Trophoblast cell (in vitro differentiated cells and primary cell): ENCODE measurements around the gene MPI.

ENCODE experiments used
- DNase-seq, 2 donors: peaks; one replicate each; pipeline ENCODE4 v3.0.0-alpha.2; 2016
- H2AFZ ChIP-seq: 2 replicates; pipeline ENCODE4 v1.6.1; 2013; ENCODE audit warnings: low read length, moderate library complexity, mild to moderate bottlenecking; ENCODE audit not compliant: insufficient read depth, poor library complexity
- H2AK5ac ChIP-seq: 2 replicates; pipeline ENCODE4 v1.6.1; 2013; ENCODE audit warnings: mild to moderate bottlenecking, low read length
- H2BK120ac ChIP-seq: 2 replicates; pipeline ENCODE4 v1.6.1; 2013; ENCODE audit warnings: low read length, mild to moderate bottlenecking, moderate library complexity; ENCODE audit not compliant: insufficient read depth, poor library complexity
- H2BK12ac ChIP-seq: 2 replicates; pipeline ENCODE4 v1.6.1; 2013; ENCODE audit warnings: mild to moderate bottlenecking, low read length, moderate library complexity
- H2BK5ac ChIP-seq: 2 replicates; pipeline ENCODE4 v1.6.1; 2013; ENCODE audit warnings: low read length, low read depth, moderate library complexity, mild to moderate bottlenecking; ENCODE audit not compliant: poor library complexity
- H3K14ac ChIP-seq: 2 replicates; pipeline ENCODE4 v1.6.1; 2013; ENCODE audit warnings: mild to moderate bottlenecking, low read length
- H3K18ac ChIP-seq: 2 replicates; pipeline ENCODE4 v1.6.1; 2013; ENCODE audit warnings: mild to moderate bottlenecking, low read length
- H3K23ac ChIP-seq: 2 replicates; pipeline ENCODE4 v1.6.1; 2013; ENCODE audit warnings: low read length
- H3K27ac ChIP-seq: 2 replicates; pipeline ENCODE4 v1.5.1; 2013; ENCODE audit warnings: low read depth, mild to moderate bottlenecking, inconsistent platforms, low read length, moderate library complexity
- H3K27me3 ChIP-seq: 2 replicates; pipeline ENCODE4 v1.6.1; 2013; ENCODE audit warnings: inconsistent platforms, mild to moderate bottlenecking, low read length, moderate library complexity; ENCODE audit not compliant: insufficient read depth
- H3K36me3 ChIP-seq, 2 experiments: 1 replicate in 1 of 2; 2 replicates in 1 of 2; pipeline ENCODE4 v1.6.1; 2013; ENCODE audit warnings: low read length in 2 of 2, mild to moderate bottlenecking in 2 of 2, moderate library complexity in 1 of 2; ENCODE audit not compliant: insufficient read depth in 2 of 2, control insufficient read depth in 1 of 2
- H3K4ac ChIP-seq: 2 replicates; pipeline ENCODE4 v1.6.1; 2013; ENCODE audit warnings: low read depth, mild to moderate bottlenecking, low read length, moderate library complexity
- H3K4me1 ChIP-seq, 2 experiments: 1 replicate in 1 of 2; 2 replicates in 1 of 2; pipeline ENCODE4 v1.6.1; 2013; ENCODE audit warnings: low read length in 2 of 2, mild to moderate bottlenecking in 2 of 2, moderate library complexity in 1 of 2; ENCODE audit not compliant: insufficient read depth in 2 of 2, control insufficient read depth in 1 of 2
- H3K4me2 ChIP-seq: 2 replicates; pipeline ENCODE4 v1.6.1; 2013; ENCODE audit warnings: inconsistent platforms, mild to moderate bottlenecking, low read length, moderate library complexity
- H3K4me3 ChIP-seq: 2 replicates; pipeline ENCODE4 v1.5.1; 2013; ENCODE audit warnings: mild to moderate bottlenecking, low read depth, low read length, inconsistent platforms
- H3K79me1 ChIP-seq: one replicate; pipeline ENCODE4 v1.6.1; 2013; ENCODE audit warnings: low read length
- H3K79me2 ChIP-seq: 2 replicates; pipeline ENCODE4 v1.6.1; 2013; ENCODE audit warnings: low read length, mild to moderate bottlenecking; ENCODE audit not compliant: control insufficient read depth, insufficient read depth, poor library complexity
- H3K9ac ChIP-seq: 2 replicates; pipeline ENCODE4 v1.6.1; 2013; ENCODE audit warnings: mild to moderate bottlenecking, low read length
- H3K9me3 ChIP-seq: 2 replicates; pipeline ENCODE4 v1.6.1; 2013; ENCODE audit warnings: low read depth, mild to moderate bottlenecking, control low read depth, inconsistent platforms, low read length; ENCODE audit not compliant: insufficient read depth
- H4K12ac ChIP-seq: 2 replicates; pipeline ENCODE4 v1.6.1; 2013; ENCODE audit warnings: low read depth, mild to moderate bottlenecking, low read length, moderate library complexity
- H4K8ac ChIP-seq: 2 replicates; pipeline ENCODE4 v1.6.1; 2013; ENCODE audit warnings: low read depth, mild to moderate bottlenecking, low read length, moderate library complexity
- H4K91ac ChIP-seq: one replicate; pipeline ENCODE4 v1.6.1; 2013; ENCODE audit warnings: low read depth, mild to moderate bottlenecking, low read length, moderate library complexity
- WGBS: extraction: QIAGEN DNeasy Blood & Tissue Kit; methylation state at CpG from one replicate; pipeline ENCODE4 v1.1.7; 2013; ENCODE audit warnings: missing lambda C conversion rate; ENCODE audit not compliant: insufficient read length, insufficient coverage; ENCODE audit errors: extremely low coverage; 5-methylcytosine and 5-hydroxymethylcytosine counted together

MPI gene

DNA sequence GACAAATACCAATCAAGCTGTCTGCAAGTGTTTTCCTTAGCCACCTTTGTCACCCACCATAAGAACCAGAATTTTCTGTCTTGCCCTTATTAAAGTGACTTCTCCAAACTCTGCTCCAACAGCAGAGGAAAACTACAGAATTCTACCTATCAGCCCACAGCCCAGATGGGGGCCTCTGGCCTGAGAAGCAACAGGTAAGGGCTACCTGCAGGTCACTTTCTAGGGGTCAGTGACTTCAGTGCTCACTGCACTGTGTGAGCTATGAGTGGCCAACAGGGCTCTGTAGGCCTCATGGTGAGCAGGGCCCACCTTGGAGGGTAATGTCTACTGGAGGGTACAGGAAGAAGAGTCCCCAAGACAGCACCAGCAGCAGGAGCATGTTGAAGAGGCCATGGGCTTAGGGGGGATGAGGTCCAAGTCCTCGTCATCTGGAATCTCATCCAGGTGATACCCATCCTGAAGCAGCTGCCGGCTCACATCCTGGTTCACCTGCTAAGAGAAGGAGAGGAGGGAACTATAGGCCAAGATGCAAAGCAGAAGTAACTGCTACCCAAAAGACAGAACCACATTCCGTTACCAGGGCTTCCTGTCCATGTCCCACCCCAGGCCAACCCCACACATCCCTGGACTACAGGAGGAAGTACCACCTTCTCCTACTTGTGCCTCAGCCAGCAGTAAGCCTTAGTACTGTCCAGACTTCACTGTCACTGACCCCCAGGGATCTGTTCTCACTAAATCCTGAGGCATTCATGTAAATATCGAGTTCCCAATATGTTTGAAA lies 12.6 kb downstream of the MPI start:
- H2BK12ac ChIP-seq: no peak overlapping the region
- no CpG with 5 or more reads among the region's 4 CpGs for WGBS
- H3K4me2 ChIP-seq: no peak overlapping the region
- no peak overlapping the region for H4K12ac ChIP-seq
- no peak overlapping the region for H3K18ac ChIP-seq
- H3K27me3 ChIP-seq: no peaks in the 10 kb centered on the region
- H2AFZ ChIP-seq: no peak overlapping the region
- no peak overlapping the region for H3K14ac ChIP-seq
- no peak overlapping the region for H2BK120ac ChIP-seq
- no peak overlapping the region for H3K4ac ChIP-seq
- H3K4me3 ChIP-seq: no peak overlapping the region
- H4K91ac ChIP-seq: no peak overlapping the region
- H3K23ac ChIP-seq: no peak overlapping the region
- H3K4me1 ChIP-seq: peaks cover 8 to 11% of the 10 kb centered on the region in 2 experiments
- no peak overlapping the region for H3K9ac ChIP-seq
- DNase-seq: no peak
- peaks cover 33 to 49% of the 10 kb centered on the region in 2 experiments for H3K36me3 ChIP-seq
- no peak overlapping the region for H2BK5ac ChIP-seq
- H3K79me2 ChIP-seq: peaks cover 6% of the 10 kb centered on the region
- H3K79me1 ChIP-seq: peaks cover 12% of the 10 kb centered on the region
- no peak overlapping the region for H3K27ac ChIP-seq
- H4K8ac ChIP-seq: no peak overlapping the region
- H2AK5ac ChIP-seq: no peak overlapping the region
- H3K9me3 ChIP-seq: no peaks in the 10 kb centered on the region

DNA sequence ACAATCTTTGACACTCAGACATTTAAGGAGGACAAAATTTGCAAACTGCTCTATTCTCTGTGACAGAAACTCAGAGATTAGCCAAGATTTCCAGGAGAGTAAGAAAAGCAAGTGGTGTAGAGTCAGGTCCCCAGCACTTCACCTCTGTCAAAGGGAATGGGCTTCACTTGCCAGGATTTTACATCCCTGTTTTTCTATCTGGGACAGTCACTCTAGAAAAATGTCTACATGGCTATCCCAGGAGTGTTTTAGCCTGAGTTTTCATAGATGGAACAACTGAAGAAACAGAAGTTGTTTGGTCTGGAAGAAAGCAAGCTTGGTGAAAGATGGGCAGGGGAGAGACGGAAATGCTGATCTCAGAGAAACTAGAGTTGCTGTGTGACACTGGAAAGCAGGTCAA lies 13.8 kb downstream of the MPI start:
- Histone ChIP-seq H3K79me1 (peaks cover 12% of the 10 kb centered on the region), H4K8ac (no peak overlapping the region), H2AK5ac (no peak overlapping the region), H3K4me3 (no peak overlapping the region), H2BK5ac (no peak overlapping the region), H4K12ac (no peak overlapping the region), H4K91ac (no peak overlapping the region), H2AFZ (no peak overlapping the region), H2BK120ac (no peak overlapping the region), H3K9me3 (no peaks in the 10 kb centered on the region), H2BK12ac (no peak overlapping the region), H3K4ac (no peak overlapping the region), H3K4me2 (no peak overlapping the region), H3K14ac (no peak overlapping the region), H3K36me3 (peaks cover 30 to 49% of the 10 kb centered on the region in 2 experiments), H3K23ac (no peak overlapping the region), H3K79me2 (peaks cover 6% of the 10 kb centered on the region), H3K4me1 (peaks cover 8 to 12% of the 10 kb centered on the region in 2 experiments), H3K27ac (no peak overlapping the region), H3K9ac (no peak overlapping the region), H3K27me3 (no peaks in the 10 kb centered on the region), H3K18ac (no peak overlapping the region)
- DNase-seq: no peak
- no CpG with 5 or more reads among the region's 1 CpG for WGBS

DNA sequence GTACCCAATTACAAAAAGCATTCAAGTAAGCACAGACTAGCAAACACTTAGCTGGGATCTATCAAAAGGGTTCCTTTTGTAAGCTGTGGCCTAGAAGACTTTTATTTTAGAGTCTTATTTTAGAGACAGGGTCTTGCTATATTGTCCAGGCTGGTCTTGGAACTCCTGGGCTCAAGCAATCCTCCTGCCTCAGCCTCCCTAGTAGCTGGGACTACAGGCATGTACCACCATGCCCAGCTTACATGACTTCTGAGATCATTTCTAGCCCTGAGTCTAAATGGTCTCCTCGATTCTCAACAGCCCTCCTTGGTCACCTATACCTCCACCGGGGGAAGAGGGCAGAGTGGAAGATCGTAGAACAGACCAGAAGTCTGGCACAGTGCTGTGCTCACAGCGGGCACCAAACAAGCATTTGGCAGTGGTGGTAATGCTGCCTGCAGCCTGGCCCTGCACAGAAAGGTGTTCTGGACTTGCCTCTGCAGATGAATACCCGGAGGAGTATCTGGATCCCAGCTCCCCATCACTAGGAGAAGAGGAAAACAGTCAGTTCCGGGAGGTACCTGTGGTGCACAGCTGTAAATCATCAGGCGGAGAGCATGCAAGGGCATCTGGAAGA lies 14.5 kb downstream of the MPI start:
- Histone ChIP-seq H3K9me3 (no peaks in the 10 kb centered on the region), H2AFZ (no peak overlapping the region), H3K23ac (no peak overlapping the region), H2BK12ac (no peak overlapping the region), H2BK120ac (no peak overlapping the region), H3K18ac (peak overlapping the region; percentile 26), H2AK5ac (no peak overlapping the region), H4K8ac (no peak overlapping the region), H4K12ac (no peak overlapping the region), H3K79me1 (peaks cover 12% of the 10 kb centered on the region), H3K4me1 (peaks cover 8 to 12% of the 10 kb centered on the region in 2 experiments), H3K14ac (no peak overlapping the region), H3K27ac (no peak overlapping the region), H3K79me2 (peaks cover 6% of the 10 kb centered on the region), H4K91ac (no peak overlapping the region), H3K27me3 (no peaks in the 10 kb centered on the region), H2BK5ac (no peak overlapping the region), H3K4ac (no peak overlapping the region), H3K9ac (no peak overlapping the region), H3K4me2 (no peak overlapping the region), H3K36me3 (peaks cover 29 to 44% of the 10 kb centered on the region in 2 experiments), H3K4me3 (no peak overlapping the region)
- no peak for DNase-seq
- WGBS: no CpG with 5 or more reads among the region's 7 CpGs

DNA sequence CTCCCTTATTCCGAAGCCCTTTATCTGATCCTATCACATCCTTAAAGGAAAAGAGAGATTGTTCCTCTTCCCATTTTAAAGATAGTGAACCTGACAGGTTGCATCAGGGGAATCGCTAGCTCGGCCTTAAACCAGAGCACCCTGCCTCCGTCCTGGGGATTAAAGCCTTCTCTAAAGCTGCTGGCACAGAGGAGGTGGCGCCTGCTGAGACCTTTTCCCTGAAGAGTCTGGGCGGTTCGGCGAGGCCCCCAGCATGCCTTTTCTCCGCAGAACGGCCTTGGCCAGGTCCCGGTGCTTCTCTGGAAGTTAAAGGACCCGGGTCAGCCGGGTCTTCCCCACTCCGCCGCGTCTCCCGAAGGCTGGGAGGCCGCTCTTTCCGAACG lies 16.2 kb downstream of the MPI start:
- Histone ChIP-seq H4K91ac (peak overlapping the region; percentile 86), H3K4ac (peak overlapping the region; percentile 91), H3K4me3 (peak overlapping the region; percentile 91), H3K18ac (peak overlapping the region; percentile 97), H3K4me2 (peak overlapping the region; percentile 78), H3K27ac (peak overlapping the region; percentile 83), H3K79me1 (peaks cover 12% of the 10 kb centered on the region), H2AK5ac (peak overlapping the region; percentile 5), H3K9me3 (no peaks in the 10 kb centered on the region), H3K4me1 (peaks cover 8 to 12% of the 10 kb centered on the region in 2 experiments), H2BK12ac (peak overlapping the region; percentile 56), H3K27me3 (no peaks in the 10 kb centered on the region), H2AFZ (peak overlapping the region; percentile 94), H2BK120ac (peak overlapping the region; percentile 98), H4K8ac (peak overlapping the region; percentile 97), H3K9ac (peak overlapping the region; percentile 93), H3K14ac (peak overlapping the region; percentile 48), H3K79me2 (peaks cover 6% of the 10 kb centered on the region), H2BK5ac (peak overlapping the region; percentile 65), H3K36me3 (peaks cover 19 to 32% of the 10 kb centered on the region in 2 experiments), H3K23ac (no peak overlapping the region), H4K12ac (peak overlapping the region; percentile 66)
- no CpG with 5 or more reads among the region's 20 CpGs for WGBS
- peak; percentile 40 to 61 for DNase-seq
